Measurements from ENCODE around the gene MPP1. TPM values are rescaled to one million over a fixed set of nuclear protein-coding genes. Genes with fewer than 3 reads are reported as not detected.
"Not testable (repeated sequence)": the region's sequence is repeated elsewhere in the genome, so short reads cannot be mapped to it uniquely, and the experiment has no call there.

The MPP1 gene
- total and polyA plus RNA-seq, 7 donors = 13.9 to 22.1 (median 16.6) TPM

DNA sequence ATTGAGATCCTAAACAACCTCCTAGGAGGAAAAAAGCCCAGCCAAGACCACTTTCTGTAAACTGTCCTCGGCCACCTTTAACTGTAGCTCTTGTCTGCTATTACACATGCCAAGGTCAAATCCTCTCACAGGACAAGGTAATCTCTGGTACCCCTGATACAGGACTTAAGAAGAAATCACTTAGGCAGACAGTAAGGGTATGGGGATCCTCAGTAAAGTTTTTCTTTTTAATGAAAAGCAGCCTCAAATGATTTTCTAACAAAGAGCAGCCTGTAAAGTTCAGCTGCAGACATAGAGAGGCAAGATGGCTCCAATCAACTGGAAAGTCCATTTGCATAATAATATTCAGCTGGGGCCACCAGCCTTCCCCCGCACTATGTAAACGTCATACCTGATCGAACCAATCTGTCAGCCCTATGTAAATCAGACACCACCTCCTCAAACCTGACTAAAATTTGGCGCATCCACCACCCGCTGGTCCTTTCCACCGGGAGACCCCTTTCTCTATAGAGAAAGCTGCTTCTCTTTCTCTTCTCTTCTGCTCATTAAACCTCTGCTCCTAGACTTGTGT is 14.6 kb upstream of the MPP1 start:
- Histone ChIP-seq H3K4me1 (no peaks in the 10 kb centered on the region), H3K27me3 (ENCODE audit: insufficient read depth in 3 of 3, low read length in 2 of 3) (peaks cover 0 to 4% (median 0%) of the 10 kb centered on the region in 3 donors), H3K36me3 (ENCODE audit: insufficient read depth in 1 of 2, low read depth in 1 of 2) (no peaks in the 10 kb centered on the region), H3K27ac (no peak overlapping the region), H3K9me3 (no peaks in the 10 kb centered on the region), H3K4me3 (no peak overlapping the region)
- 62 to 79% (median 67%) methylated on average over 7 of the region's 7 CpGs for WGBS, 3 donors
- TF ChIP-seq, protein P1, sequence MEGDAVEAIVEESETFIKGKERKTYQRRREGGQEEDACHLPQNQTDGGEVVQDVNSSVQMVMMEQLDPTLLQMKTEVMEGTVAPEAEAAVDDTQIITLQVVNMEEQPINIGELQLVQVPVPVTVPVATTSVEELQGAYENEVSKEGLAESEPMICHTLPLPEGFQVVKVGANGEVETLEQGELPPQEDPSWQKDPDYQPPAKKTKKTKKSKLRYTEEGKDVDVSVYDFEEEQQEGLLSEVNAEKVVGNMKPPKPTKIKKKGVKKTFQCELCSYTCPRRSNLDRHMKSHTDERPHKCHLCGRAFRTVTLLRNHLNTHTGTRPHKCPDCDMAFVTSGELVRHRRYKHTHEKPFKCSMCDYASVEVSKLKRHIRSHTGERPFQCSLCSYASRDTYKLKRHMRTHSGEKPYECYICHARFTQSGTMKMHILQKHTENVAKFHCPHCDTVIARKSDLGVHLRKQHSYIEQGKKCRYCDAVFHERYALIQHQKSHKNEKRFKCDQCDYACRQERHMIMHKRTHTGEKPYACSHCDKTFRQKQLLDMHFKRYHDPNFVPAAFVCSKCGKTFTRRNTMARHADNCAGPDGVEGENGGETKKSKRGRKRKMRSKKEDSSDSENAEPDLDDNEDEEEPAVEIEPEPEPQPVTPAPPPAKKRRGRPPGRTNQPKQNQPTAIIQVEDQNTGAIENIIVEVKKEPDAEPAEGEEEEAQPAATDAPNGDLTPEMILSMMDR (IDR thresholded peaks at IDR 0.05) = no peak
- intact Hi-C loops (cut with DNase I) = no loop called here
- DNase-seq (no peak), ATAC-seq (no peak)

- ATAC-seq (no peak), DNase-seq (no peak)
- Histone ChIP-seq H3K9me3 (no peaks in the 10 kb centered on the region), H3K27ac (no peak overlapping the region), H3K27me3 (ENCODE audit: insufficient read depth in 3 of 3, low read length in 2 of 3) (peaks cover 0 to 4% (median 0%) of the 10 kb centered on the region in 3 donors), H3K4me3 (no peak overlapping the region), H3K36me3 (ENCODE audit: insufficient read depth in 1 of 2, low read depth in 1 of 2) (no peaks in the 10 kb centered on the region), H3K4me1 (no peaks in the 10 kb centered on the region)
- intact Hi-C loops (cut with DNase I) = no loop called here
- 63 to 76% (median 71%) methylated on average over 11 of the region's 11 CpGs for WGBS, 3 donors
- TF ChIP-seq, protein P1 (IDR thresholded peaks at IDR 0.05) = no peak
Observed at GRCh38 chrX:154818916-154819770, 13.9 kb upstream of the MPP1 start.

DNA sequence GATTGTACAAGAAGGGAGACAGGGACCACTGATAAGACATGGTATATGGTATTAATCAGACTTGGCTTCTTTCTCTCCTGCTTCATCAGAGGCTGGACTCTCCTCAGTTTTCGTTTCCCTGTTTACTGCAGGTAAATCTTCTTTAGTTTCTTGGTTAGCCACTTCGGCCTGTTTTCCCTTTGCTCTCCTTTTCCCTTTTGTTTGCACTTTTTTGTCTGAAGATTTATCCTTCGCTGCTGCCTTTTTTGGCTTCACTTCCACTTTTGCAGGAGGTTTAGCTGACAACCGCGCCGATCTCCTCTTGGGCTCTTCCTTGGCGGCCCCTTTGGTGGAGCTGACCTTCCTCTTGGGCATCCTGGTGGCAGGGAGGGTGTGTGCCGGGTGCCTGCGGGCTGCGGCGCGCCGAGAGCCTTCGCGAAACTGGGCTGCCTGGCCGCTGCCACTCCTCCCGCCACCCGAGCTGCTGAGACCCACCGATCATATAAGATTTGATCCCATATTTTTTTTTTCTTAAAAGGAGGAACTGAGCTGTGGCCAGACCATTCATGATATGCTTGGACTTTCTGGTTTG is 11.8 kb upstream of the MPP1 start:
- H3K4me1 ChIP-seq; DNase-seq; ATAC-seq; intact Hi-C loops (cut with DNase I); H3K27me3 ChIP-seq (ENCODE audit: insufficient read depth in 3 of 3, low read length in 2 of 3); H3K27ac ChIP-seq; H3K36me3 ChIP-seq (ENCODE audit: insufficient read depth in 1 of 2, low read depth in 1 of 2); H3K4me3 ChIP-seq; H3K9me3 ChIP-seq: not testable (repeated sequence)
- 87 to 98% (median 96%) methylated on average over 18 to 19 of the region's 19 CpGs for WGBS, 3 donors

GRCh38 chrX:154816326-154816898 is 11.1 kb upstream of the MPP1 start:
- intact Hi-C loops (cut with DNase I); H3K36me3 ChIP-seq (ENCODE audit: insufficient read depth in 1 of 2, low read depth in 1 of 2); H3K4me3 ChIP-seq; H3K27ac ChIP-seq; H3K9me3 ChIP-seq; H3K27me3 ChIP-seq (ENCODE audit: insufficient read depth in 3 of 3, low read length in 2 of 3); DNase-seq; H3K4me1 ChIP-seq; ATAC-seq: not testable (repeated sequence)
- WGBS, 3 donors = 68 to 82% (median 77%) methylated on average over 4 of the region's 4 CpGs

DNA sequence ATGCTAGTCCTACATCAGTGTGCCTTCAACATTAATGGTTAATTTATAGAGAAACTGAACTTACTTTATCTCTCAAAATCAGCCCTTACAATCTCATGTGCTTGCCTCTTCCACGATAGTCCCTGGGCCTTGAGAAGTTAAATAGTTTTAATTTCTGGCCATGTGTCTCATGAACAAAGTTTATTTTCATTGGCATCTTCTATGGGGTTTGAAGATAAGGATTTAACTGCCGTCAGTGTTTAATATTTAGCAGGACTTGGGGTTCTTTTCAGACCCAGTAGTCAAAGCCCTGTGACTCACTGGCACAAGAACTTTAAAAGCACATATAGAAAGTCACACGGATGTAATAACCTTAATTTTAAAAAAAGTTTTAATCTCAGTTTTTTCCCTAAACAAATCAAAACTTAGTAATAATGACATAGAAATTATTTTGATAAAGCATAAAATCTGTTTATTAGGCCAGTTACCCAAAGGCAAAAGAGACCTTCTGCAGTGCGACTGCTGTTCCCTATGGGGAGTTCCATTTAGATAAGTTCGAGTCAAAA is 10.1 kb upstream of the MPP1 start:
- TF ChIP-seq, protein P1 (IDR thresholded peaks at IDR 0.05) = no peak
- 75 to 89% (median 77%) methylated on average over 5 of the region's 5 CpGs for WGBS, 3 donors
- Histone ChIP-seq H3K36me3 (ENCODE audit: insufficient read depth in 1 of 2, low read depth in 1 of 2) (no peaks in the 10 kb centered on the region), H3K9me3 (no peaks in the 10 kb centered on the region), H3K27me3 (ENCODE audit: insufficient read depth in 3 of 3, low read length in 2 of 3) (peaks cover 0 to 4% (median 0%) of the 10 kb centered on the region in 3 donors), H3K4me3 (no peak overlapping the region), H3K4me1 (no peaks in the 10 kb centered on the region), H3K27ac (no peak overlapping the region)
- intact Hi-C loops (cut with DNase I) = no loop called here
- ATAC-seq (no peak), DNase-seq (no peak)
